IMR-90 (cell line): Measurements from ENCODE around the gene TTC28. TPM values are rescaled to one million over a fixed set of nuclear protein-coding genes. Genes with fewer than 3 reads are reported as not detected.

Experiments
- ATAC-seq: fragments of 200-7000 bp; cut with Tn5 transposase; 2 replicates; pipeline ENCODE4 v1.9.1; 2020; ENCODE audit warnings: low read depth, mild to moderate bottlenecking, moderate library complexity
- BruUV-seq: library from RNA; stranded (reverse); fragments of 400-500 nt; replicated peaks from 2 replicates; lab custom pipeline; 2021; lab: Mats Ljungman, UMichigan
- CTCF ChIA-PET: fragments of 300-600 bp; formaldehyde crosslinking; extraction: SDS; loops from one replicate; lab custom pipeline; 2021; ENCODE audit warnings: antibody characterized with exemption; lab: Yijun Ruan, JAX
- POLR2A ChIA-PET: fragments of 300-600 bp; sonication (Branson Sonifier 250); formaldehyde crosslinking; loops from one replicate; lab custom pipeline; 2022; ENCODE audit warnings: antibody characterized with exemption; ENCODE audit not compliant: unreplicated experiment; lab: Charles Lee
- DNase-seq: peaks from one replicate; pipeline ENCODE4 v3.0.0; 2013
- H2AFZ ChIP-seq: replicated peaks from 2 replicates; pipeline ENCODE3; 2013; ENCODE audit warnings: low read length, mild to moderate bottlenecking; ENCODE audit not compliant: poor library complexity
- H2AK5ac ChIP-seq: 2 replicates; pipeline ENCODE4 v1.6.1; 2013; ENCODE audit warnings: low read depth, low read length, inconsistent platforms
- H2AK9ac ChIP-seq: replicated peaks from 2 replicates; pipeline ENCODE3; 2013; ENCODE audit warnings: mild to moderate bottlenecking, low read depth, low read length, moderate library complexity; ENCODE audit not compliant: poor library complexity
- H2BK120ac ChIP-seq: 2 replicates; pipeline ENCODE4 v1.6.1; 2013; ENCODE audit warnings: low read depth, low read length, inconsistent platforms
- H2BK15ac ChIP-seq: 3 replicates; pipeline ENCODE4 v1.6.1; 2013; ENCODE audit warnings: low read depth, low read length, inconsistent platforms
- H2BK20ac ChIP-seq: 2 replicates; pipeline ENCODE4 v1.6.1; 2013; ENCODE audit warnings: low read depth, mild to moderate bottlenecking, inconsistent platforms, low read length, moderate library complexity
- H2BK5ac ChIP-seq: 2 replicates; pipeline ENCODE4 v1.6.1; 2013; ENCODE audit warnings: mild to moderate bottlenecking, low read depth, low read length, inconsistent platforms; ENCODE audit not compliant: poor library complexity, severe bottlenecking
- H3K14ac ChIP-seq: replicated peaks from 2 replicates; pipeline ENCODE4 v1.6.1; 2013; ENCODE audit warnings: low read depth, low read length, inconsistent platforms
- H3K18ac ChIP-seq: 2 replicates; pipeline ENCODE4 v1.6.1; 2013; ENCODE audit warnings: low read depth, low read length, control low read depth
- H3K23ac ChIP-seq: 2 replicates; pipeline ENCODE4 v1.6.1; 2013; ENCODE audit warnings: low read depth, low read length, inconsistent platforms
- H3K27ac ChIP-seq: 2 replicates; pipeline ENCODE4 v1.5.1; 2013; ENCODE audit warnings: mild to moderate bottlenecking, control low read depth, low read length; ENCODE audit not compliant: insufficient read depth
- H3K27me3 ChIP-seq: 2 replicates; pipeline ENCODE4 v1.6.1; 2013; ENCODE audit warnings: low read length; ENCODE audit not compliant: control insufficient read depth, insufficient read depth
- H3K36me3 ChIP-seq: 2 replicates; pipeline ENCODE4 v1.6.1; 2013; ENCODE audit warnings: low read length, mixed read lengths; ENCODE audit not compliant: control insufficient read depth, insufficient read depth
- H3K4ac ChIP-seq: 2 replicates; pipeline ENCODE4 v1.6.1; 2013; ENCODE audit warnings: low read depth, low read length, inconsistent platforms
- H3K4me1 ChIP-seq: 2 replicates; pipeline ENCODE4 v1.6.1; 2013; ENCODE audit warnings: low read length, mixed read lengths; ENCODE audit not compliant: control insufficient read depth, insufficient read depth
- H3K4me2 ChIP-seq: 2 replicates; pipeline ENCODE4 v1.6.1; 2013; ENCODE audit warnings: low read depth, mild to moderate bottlenecking, control low read depth, low read length, moderate library complexity
- H3K4me3 ChIP-seq: 2 replicates; pipeline ENCODE4 v1.5.1; 2013; ENCODE audit warnings: low read depth, mild to moderate bottlenecking, control low read depth, low read length, moderate library complexity; ENCODE audit not compliant: insufficient read depth
- H3K56ac ChIP-seq: 2 replicates; pipeline ENCODE4 v1.6.1; 2013; ENCODE audit warnings: low read length, inconsistent platforms; ENCODE audit not compliant: insufficient read depth; ENCODE audit errors: extremely low read depth
- H3K79me1 ChIP-seq, 2 experiments: 2 replicates each; pipeline ENCODE4 v1.6.1; 2013; ENCODE audit warnings: low read length in 2 of 2, inconsistent platforms in 1 of 2, low read depth in 1 of 2
- H3K9ac ChIP-seq: 2 replicates; pipeline ENCODE4 v1.6.1; 2013; ENCODE audit warnings: low read depth, low read length, control low read depth
- H3K9me1 ChIP-seq: 2 replicates; pipeline ENCODE4 v1.6.1; 2013; ENCODE audit warnings: low read length, inconsistent platforms; ENCODE audit not compliant: insufficient read depth
- H3K9me3 ChIP-seq: 2 replicates; pipeline ENCODE4 v1.6.1; 2013; ENCODE audit warnings: low read length; ENCODE audit not compliant: control insufficient read depth, insufficient read depth
- H4K20me1 ChIP-seq: 2 replicates; pipeline ENCODE4 v1.6.1; 2013; ENCODE audit warnings: low read length, inconsistent platforms; ENCODE audit not compliant: insufficient read depth
- H4K5ac ChIP-seq: 2 replicates; pipeline ENCODE4 v1.6.1; 2013; ENCODE audit warnings: mild to moderate bottlenecking, low read depth, low read length, control low read depth
- H4K8ac ChIP-seq, 2 experiments: 2 replicates each; pipeline ENCODE4 v1.6.1; 2013; ENCODE audit warnings: low read depth in 2 of 2, low read length in 2 of 2, control low read depth in 1 of 2, inconsistent platforms in 1 of 2
- H4K91ac ChIP-seq: 2 replicates; pipeline ENCODE4 v1.6.1; 2013; ENCODE audit warnings: low read depth, low read length, inconsistent platforms; ENCODE audit not compliant: insufficient read depth
- BHLHE40 ChIP-seq: fragments of 150-350 bp; IDR thresholded peaks from 2 replicates; pipeline ENCODE4 v1.6.1; 2016; ENCODE audit warnings: mild to moderate bottlenecking, low read depth, low read length
- CEBPB ChIP-seq: IDR thresholded peaks from 2 replicates; pipeline ENCODE4 v1.6.1; 2012; ENCODE audit warnings: low read depth, low read length, improper control_type of control experiment
- CHD1 ChIP-seq: IDR thresholded peaks from 2 replicates; pipeline ENCODE4 v1.6.1; 2012; ENCODE audit warnings: low read depth, low read length, improper control_type of control experiment
- CTCF ChIP-seq: conservative IDR thresholded peaks from 2 replicates; pipeline ENCODE4 v1.5.1; 2012; ENCODE audit warnings: mild to moderate bottlenecking, low read depth, low read length, improper control_type of control experiment
- ELK1 ChIP-seq: fragments of 150-350 bp; IDR thresholded peaks from 2 replicates; pipeline ENCODE4 v1.6.1; 2016; ENCODE audit warnings: low read depth, mild to moderate bottlenecking, low read length, moderate library complexity, borderline replicate concordance
- FOS ChIP-seq: fragments of 150-350 bp; IDR thresholded peaks from 2 replicates; pipeline ENCODE4 v1.6.1; 2016; ENCODE audit warnings: low read depth, low read length
- MAFK ChIP-seq: IDR thresholded peaks from 2 replicates; pipeline ENCODE4 v1.6.1; 2012; ENCODE audit warnings: low read depth, low read length, improper control_type of control experiment
- MAZ ChIP-seq: IDR thresholded peaks from 2 replicates; pipeline ENCODE4 v1.6.1; 2012; ENCODE audit warnings: low read depth, mild to moderate bottlenecking, low read length, improper control_type of control experiment, moderate library complexity, borderline replicate concordance
- MXI1 ChIP-seq: IDR thresholded peaks from 2 replicates; pipeline ENCODE4 v1.6.1; 2012; ENCODE audit warnings: low read depth, mild to moderate bottlenecking, low read length, moderate library complexity, borderline replicate concordance
- NFE2L2 ChIP-seq: fragments of 150-350 bp; IDR thresholded peaks from 2 replicates; pipeline ENCODE4 v1.6.1; 2016; ENCODE audit warnings: low read depth, mild to moderate bottlenecking, low read length
- POLR2A ChIP-seq: IDR thresholded peaks from 2 replicates; pipeline ENCODE4 v1.6.1; 2012; ENCODE audit warnings: mild to moderate bottlenecking, low read depth, low read length
- RAD21 ChIP-seq: IDR thresholded peaks from 2 replicates; pipeline ENCODE4 v1.6.1; 2012; ENCODE audit warnings: low read length, improper control_type of control experiment
- RCOR1 ChIP-seq: IDR thresholded peaks from 2 replicates; pipeline ENCODE4 v1.6.1; 2012; ENCODE audit warnings: mild to moderate bottlenecking, low read length, improper control_type of control experiment; ENCODE audit not compliant: insufficient replicate concordance
- RFX5 ChIP-seq: IDR thresholded peaks from 2 replicates; pipeline ENCODE4 v1.8.0; 2012; ENCODE audit warnings: low read depth, mild to moderate bottlenecking, low read length, moderate library complexity
- SMC3 ChIP-seq: fragments of 150-350 bp; IDR thresholded peaks from 2 replicates; pipeline ENCODE4 v1.6.1; 2016; ENCODE audit warnings: low read depth, mild to moderate bottlenecking, antibody characterized with exemption, low read length, moderate library complexity
- WGBS, 2 experiments: methylation state at CpG; one replicate each; pipeline versions ENCODE4 v1.1.5 to v1.1.7; 2013; ENCODE audit warnings: missing lambda C conversion rate in 2 of 2; ENCODE audit not compliant: insufficient read length in 1 of 2; ENCODE audit errors: extremely low coverage in 2 of 2; 5-methylcytosine and 5-hydroxymethylcytosine counted together
- dilution Hi-C: fragments of 300-500 bp; cut with HindIII; formaldehyde crosslinking; loops from one replicate; pipeline ENCODE4 v1.14.3; 2018; ENCODE audit warnings: low sequenced_read_pairs; ENCODE audit not compliant: unreplicated experiment
- in situ Hi-C: fragments of 300-500 bp; cut with MboI; formaldehyde crosslinking; loops from 3 replicates; pipeline ENCODE4 v1.14.3; 2019; ENCODE audit warnings: low sequenced_read_pairs, inconsistent platforms, mixed read lengths
- intact Hi-C: fragments of 100-400 bp; cut with micrococcal nuclease; formaldehyde crosslinking; loops from 2 replicates; pipeline ENCODE4 v1.10.0; 2022
- polyA plus RNA-seq, 3 experiments: library from polyadenylated mRNA; depleted of rRNA; stranded (reverse); fragments of >200 nt; gene quantifications; 2 replicates each; pipeline ENCODE4 v1.2.3, GENCODE V29; 2012; ENCODE audit warnings: low replicate concordance in 1 of 3
- total RNA-seq: library from RNA; depleted of rRNA; stranded (reverse); fragments of >200 nt; gene quantifications from 2 replicates; pipeline ENCODE4 v1.2.3, GENCODE V29; 2012

The TTC28 gene
- total and polyA plus RNA-seq, 2 of the 4 experiments (the other 2 are of a cell fraction), result 5.6 to 13.3 TPM

GRCh38 chr22:28172892-28173670 lies 506.6 kb downstream of the TTC28 start:
- dilution Hi-C loops (no loop called here), intact Hi-C loops (no loop called here), in situ Hi-C loops (no loop called here)
- Histone ChIP-seq H3K27me3 (no peaks in the 10 kb centered on the region), H2BK120ac (no peak overlapping the region), H4K91ac (no peak overlapping the region), H3K36me3 (no peaks in the 10 kb centered on the region), H3K18ac (no peak overlapping the region), H3K4me2 (no peak overlapping the region), H4K20me1 (no peaks in the 10 kb centered on the region; the same call in 1 of the 2 replicates), H2BK15ac (no peak overlapping the region), H3K4me1 (no peaks in the 10 kb centered on the region), H4K5ac (no peak overlapping the region), H3K79me1 (peaks cover 3 to 4% of the 10 kb centered on the region in 2 experiments; a peak in 2 of 4 replicates), H3K4ac (no peak overlapping the region), H3K9me1 (peaks cover 5% of the 10 kb centered on the region; the same call in 1 of the 2 replicates), H3K9me3 (no peaks in the 10 kb centered on the region), H2AK9ac (no peak overlapping the region), H4K8ac (no peak overlapping the region), H3K14ac (no peak overlapping the region), H3K23ac (no peak overlapping the region), H2AFZ (no peak overlapping the region), H3K27ac (no peak overlapping the region), H3K56ac (no peak overlapping the region), H2BK20ac (no peak overlapping the region), H2AK5ac (no peak overlapping the region), H3K4me3 (no peak overlapping the region), H3K9ac (no peak overlapping the region), H2BK5ac (no peak overlapping the region)
- BruUV-seq, result no TSS peak
- DNase-seq (no peak), ATAC-seq (0 out of 2 replicates have a peak, but pooled peaks have one; percentile 14)
- ChIA-PET POLR2A (no interaction called here), CTCF (interaction anchor here (0.6 kb wide), 1 partner anchor 274 kb away, joined by 3 read pairs; no protein-coding TSS in a partner anchor)
- WGBS, 2 experiments, result no CpG with 5 or more reads among the region's 4 CpGs
- TF ChIP-seq CHD1, result no peak
- TF ChIP-seq ELK1, result no peak
- no peak for TF ChIP-seq NFE2L2
- no peak for TF ChIP-seq MAZ
- TF ChIP-seq CTCF, result no peak
- no peak for TF ChIP-seq BHLHE40
- TF ChIP-seq SMC3, result no peak
- TF ChIP-seq RFX5, result no peak
- no peak for TF ChIP-seq RCOR1
- TF ChIP-seq FOS, result no peak
- TF ChIP-seq MXI1, result no peak
- no peak for TF ChIP-seq MAFK
- TF ChIP-seq POLR2A, result no peak
- no peak for TF ChIP-seq CEBPB
- TF ChIP-seq RAD21, result no peak
